Endothelial cell of umbilical vein (primary cell): ENCODE data around the gene RAB44. TPM values are rescaled to one million over a fixed set of nuclear protein-coding genes. Genes with fewer than 3 reads are reported as not detected.

Source experiments
- BruUV-seq: library from RNA; stranded (reverse); fragments of 400-500 nt; replicated peaks from 2 replicates; lab custom pipeline; 2021; lab: Mats Ljungman, UMichigan
- CTCF ChIA-PET: fragments of 300-600, 350-600 bp; sonication (Branson Sonifier 250); formaldehyde crosslinking; loops from one replicate; lab custom pipeline; 2021; ENCODE audit warnings: antibody characterized with exemption, inconsistent platforms; lab: Charles Lee
- POLR2A ChIA-PET: fragments of 300-600, 350-600 bp; sonication (Branson Sonifier 250); formaldehyde crosslinking; loops from one replicate; lab custom pipeline; 2021; ENCODE audit warnings: antibody characterized with exemption, inconsistent platforms; lab: Charles Lee
- DNase-seq: peaks from one replicate; pipeline ENCODE4 v3.0.0-alpha.2; 2011; ENCODE audit warnings: low read depth, low spot score
- FAIRE-seq: peaks from 2 replicates; lab custom pipeline; 2011; peaks lifted over from hg19 to GRCh38; lab: Jason Lieb, UNC
- H2AFZ ChIP-seq: 2 replicates; pipeline ENCODE4 v1.6.0; 2012; ENCODE audit warnings: low read depth, low read length, control low read depth, inconsistent platforms
- H3K27ac ChIP-seq: 2 replicates; pipeline ENCODE4 v1.5.1; 2011; ENCODE audit warnings: low read depth, mild to moderate bottlenecking, control low read depth, low read length, moderate library complexity; ENCODE audit not compliant: insufficient read depth
- H3K27me3 ChIP-seq, 2 experiments: 2 replicates each; pipeline versions ENCODE4 v1.6.0 to v1.6.1; 2011; ENCODE audit warnings: low read length in 2 of 2, mixed read lengths in 1 of 2; ENCODE audit not compliant: control insufficient read depth in 2 of 2, insufficient read depth in 2 of 2
- H3K36me3 ChIP-seq, 2 experiments: 2 replicates in 1 of 2; 3 replicates in 1 of 2; pipeline ENCODE4 v1.5.1; 2011; ENCODE audit warnings: low read length in 2 of 2, mild to moderate bottlenecking in 1 of 2, moderate library complexity in 1 of 2; ENCODE audit not compliant: control insufficient read depth in 2 of 2, insufficient read depth in 2 of 2; ENCODE audit errors: extremely low read depth in 1 of 2
- H3K4me1 ChIP-seq: 3 replicates; pipeline ENCODE4 v1.5.1; 2011; ENCODE audit warnings: mild to moderate bottlenecking, low read length; ENCODE audit not compliant: control insufficient read depth, insufficient read depth; ENCODE audit errors: extremely low read depth
- H3K4me2 ChIP-seq: 2 replicates; pipeline ENCODE4 v1.6.1; 2011; ENCODE audit warnings: low read length, control low read depth, mixed read lengths; ENCODE audit not compliant: insufficient read depth
- H3K4me3 ChIP-seq, 3 experiments: fragments of 200-600 bp in 1 of 3; sonication (generic), shearing (Covaris generic) in 1 of 3; replicated peaks in 1 of 3; 2 replicates each; pipeline ENCODE4 v1.5.1; 2011 to 2016; ENCODE audit warnings: control low read depth in 3 of 3, low read length in 3 of 3, mild to moderate bottlenecking in 2 of 3, inconsistent platforms in 1 of 3, low read depth in 1 of 3, moderate library complexity in 1 of 3; ENCODE audit not compliant: insufficient read depth in 1 of 3
- H3K79me2 ChIP-seq: 2 replicates; pipeline ENCODE4 v1.6.0; 2012; ENCODE audit warnings: low read length, inconsistent platforms; ENCODE audit not compliant: control insufficient read depth, insufficient read depth
- H3K9ac ChIP-seq: replicated peaks from 2 replicates; pipeline ENCODE3; 2011; ENCODE audit warnings: low read length, control low read depth; ENCODE audit not compliant: insufficient read depth; ENCODE audit errors: extremely low read depth
- H3K9me1 ChIP-seq: replicated peaks from 3 replicates; pipeline ENCODE4 v1.6.0; 2011; ENCODE audit warnings: mild to moderate bottlenecking, low read length; ENCODE audit not compliant: control insufficient read depth, insufficient read depth; ENCODE audit errors: extremely low read depth
- H3K9me3 ChIP-seq: replicated peaks from 2 replicates; pipeline ENCODE4 v1.5.1; 2012; ENCODE audit warnings: low read length, inconsistent platforms; ENCODE audit not compliant: control insufficient read depth, insufficient read depth
- H4K20me1 ChIP-seq: replicated peaks from 2 replicates; pipeline ENCODE3; 2011; ENCODE audit warnings: mild to moderate bottlenecking, low read length; ENCODE audit not compliant: control insufficient read depth, insufficient read depth; ENCODE audit errors: extremely low read depth
- CTCF ChIP-seq, 2 donors: IDR thresholded peaks; 1 replicate in 1 of 2; 2 replicates in 1 of 2; pipeline ENCODE4 v1.5.1; 2011; ENCODE audit warnings: low read length in 2 of 2, mild to moderate bottlenecking in 2 of 2, moderate library complexity in 2 of 2, control low read depth in 1 of 2, inconsistent platforms in 1 of 2, low read depth in 1 of 2; ENCODE audit not compliant: insufficient read depth in 1 of 2; ENCODE audit errors: extremely low read depth in 1 of 2
- EZH2 ChIP-seq: IDR thresholded peaks from 2 replicates; pipeline ENCODE4 v1.6.1; 2012; ENCODE audit warnings: borderline replicate concordance, low read depth, mild to moderate bottlenecking, moderate library complexity, low read length, inconsistent platforms; ENCODE audit not compliant: severe bottlenecking
- FOS ChIP-seq: IDR thresholded peaks from 2 replicates; pipeline ENCODE4 v1.6.1; 2011; ENCODE audit warnings: mild to moderate bottlenecking, low read length, moderate library complexity, borderline replicate concordance; ENCODE audit not compliant: insufficient read depth
- GATA2 ChIP-seq: IDR thresholded peaks from 2 replicates; pipeline ENCODE4 v1.7.0; 2011; ENCODE audit warnings: low read depth, mild to moderate bottlenecking, moderate library complexity, mixed read lengths, low read length; ENCODE audit not compliant: insufficient read length, insufficient read depth
- JUN ChIP-seq: IDR thresholded peaks from 2 replicates; pipeline ENCODE4 v1.6.1; 2011; ENCODE audit warnings: borderline replicate concordance, low read depth; ENCODE audit not compliant: insufficient read length, insufficient read depth
- MYC ChIP-seq: IDR thresholded peaks from one replicate; pipeline ENCODE4 v1.6.1; 2011; ENCODE audit warnings: mild to moderate bottlenecking, low read depth, low read length
- POLR2A ChIP-seq: IDR thresholded peaks from 2 replicates; pipeline ENCODE4 v1.6.1; 2012; ENCODE audit warnings: low read depth, mild to moderate bottlenecking, control low read depth, low read length
- POLR2AphosphoS5 ChIP-seq: IDR thresholded peaks from 2 replicates; pipeline ENCODE4 v1.6.1; 2012; ENCODE audit warnings: low read depth, mild to moderate bottlenecking, control low read depth, low read length, moderate library complexity; ENCODE audit not compliant: insufficient read depth
- dilution Hi-C: fragments of 300-500 bp; cut with MboI; formaldehyde crosslinking; loops from one replicate; pipeline ENCODE4 v1.15.0; 2019; ENCODE audit warnings: low sequenced_read_pairs; ENCODE audit not compliant: extremely low pct_ligation_motif_present
- intact Hi-C: fragments of 100-400 bp; cut with micrococcal nuclease; formaldehyde crosslinking; loops from one replicate; pipeline ENCODE4 v1.10.0; 2022
- polyA plus RNA-seq, 4 experiments: library from polyadenylated mRNA; depleted of rRNA in 3 of 4; stranded (reverse) in 3 of 4; unstranded in 1 of 4; fragments of >200 nt; gene quantifications; 2 replicates each; pipeline versions ENCODE4 v1.2.1 to v1.2.3, GENCODE V29; 2011 to 2012; ENCODE audit warnings: missing spikeins in 1 of 4
- total RNA-seq: library from RNA; stranded (reverse); gene quantifications from 2 replicates; pipeline ENCODE4 v1.2.3, GENCODE V29; 2021
- TF ChIP-seq, protein P1 (sequence below): IDR thresholded peaks from 2 replicates; pipeline ENCODE4 v1.6.1; 2011; ENCODE audit not compliant: insufficient read depth, insufficient read length

The RAB44 gene
- total and polyA plus RNA-seq, 2 donors (not counting 3 experiments of a cell fraction or from before 2014, with no cell fraction given) = 0.03 to 0.11 TPM

GRCh38 chr6:36670271-36670670 lies 27.4 kb upstream of the RAB44 start:
- FAIRE-seq = no peak
- ChIA-PET POLR2A (no interaction called here), CTCF (no interaction called here)
- H2AFZ ChIP-seq = no peak overlapping the region
- intact Hi-C loops (no loop called here), dilution Hi-C loops (no loop called here)
- no peak overlapping the region for H3K4me2 ChIP-seq
- DNase-seq = no peak
- no peaks in the 10 kb centered on the region for H3K79me2 ChIP-seq
- H3K27ac ChIP-seq = no peak overlapping the region
- H3K36me3 ChIP-seq = no peaks in the 10 kb centered on the region
- no peaks in the 10 kb centered on the region for H3K9me3 ChIP-seq
- H3K4me3 ChIP-seq = no peak overlapping the region
- no peaks in the 10 kb centered on the region for H4K20me1 ChIP-seq
- H3K9me1 ChIP-seq = no peaks in the 10 kb centered on the region
- H3K27me3 ChIP-seq = no peaks in the 10 kb centered on the region
- TF ChIP-seq POLR2AphosphoS5 (no peak), JUN (no peak), EZH2 (no peak), POLR2A (no peak), GATA2 (no peak), FOS (no peak), CTCF (IDR thresholded peaks at IDR 0.05; ENCODE audit: extremely low read depth in 1 of 2, insufficient read depth in 1 of 2, low read depth in 1 of 2, low read length in 2 of 2) (no peak), MYC (no peak)
- TF ChIP-seq, protein P1, sequence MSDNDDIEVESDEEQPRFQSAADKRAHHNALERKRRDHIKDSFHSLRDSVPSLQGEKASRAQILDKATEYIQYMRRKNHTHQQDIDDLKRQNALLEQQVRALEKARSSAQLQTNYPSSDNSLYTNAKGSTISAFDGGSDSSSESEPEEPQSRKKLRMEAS = no peak
- no peaks in the 10 kb centered on the region for H3K4me1 ChIP-seq
- no TSS peak for BruUV-seq
- no peak overlapping the region for H3K9ac ChIP-seq
